LNCaP clone FGC (cell line): ENCODE results near the gene SLC12A3.
A peak's percentile ranks its signal among the peaks of the same experiment; 100 is the strongest.

Experiments
- DNase-seq: peaks from one replicate; pipeline ENCODE4 v3.0.0-alpha.2; 2011; ENCODE audit warnings: low read depth
- H3K4me3 ChIP-seq: 2 replicates; pipeline ENCODE4 v1.5.1; 2011; ENCODE audit warnings: mild to moderate bottlenecking, low read depth, low read length, control low read depth
- TF ChIP-seq, protein P1 (sequence below): IDR thresholded peaks from 2 replicates; pipeline ENCODE4 v1.5.1; 2012; ENCODE audit warnings: mild to moderate bottlenecking; ENCODE audit not compliant: control insufficient read depth, insufficient read depth; ENCODE audit errors: extremely low read depth

Gene SLC12A3

DNA sequence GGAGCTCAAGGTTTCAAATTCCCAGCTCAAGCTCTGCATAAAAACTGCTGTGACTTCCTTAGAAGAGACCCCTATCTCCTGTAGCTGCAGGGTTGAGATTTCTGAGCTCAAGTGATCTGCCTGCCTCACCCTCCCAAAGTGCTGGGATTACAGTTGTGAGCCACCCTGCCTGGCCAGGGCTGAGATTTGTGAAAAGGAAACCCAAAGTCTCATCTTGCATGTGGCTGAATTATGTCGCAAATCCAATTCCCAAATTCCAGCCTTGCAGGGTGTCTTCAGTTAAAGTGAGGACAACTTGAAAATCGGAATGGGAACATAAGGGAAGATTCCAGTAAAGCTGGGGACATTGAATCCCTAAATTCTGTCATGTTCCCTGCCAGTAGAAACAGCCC, 82.6 kb downstream of the SLC12A3 start:
- no peak overlapping the region for H3K4me3 ChIP-seq
- no peak for DNase-seq
- TF ChIP-seq, protein P1, sequence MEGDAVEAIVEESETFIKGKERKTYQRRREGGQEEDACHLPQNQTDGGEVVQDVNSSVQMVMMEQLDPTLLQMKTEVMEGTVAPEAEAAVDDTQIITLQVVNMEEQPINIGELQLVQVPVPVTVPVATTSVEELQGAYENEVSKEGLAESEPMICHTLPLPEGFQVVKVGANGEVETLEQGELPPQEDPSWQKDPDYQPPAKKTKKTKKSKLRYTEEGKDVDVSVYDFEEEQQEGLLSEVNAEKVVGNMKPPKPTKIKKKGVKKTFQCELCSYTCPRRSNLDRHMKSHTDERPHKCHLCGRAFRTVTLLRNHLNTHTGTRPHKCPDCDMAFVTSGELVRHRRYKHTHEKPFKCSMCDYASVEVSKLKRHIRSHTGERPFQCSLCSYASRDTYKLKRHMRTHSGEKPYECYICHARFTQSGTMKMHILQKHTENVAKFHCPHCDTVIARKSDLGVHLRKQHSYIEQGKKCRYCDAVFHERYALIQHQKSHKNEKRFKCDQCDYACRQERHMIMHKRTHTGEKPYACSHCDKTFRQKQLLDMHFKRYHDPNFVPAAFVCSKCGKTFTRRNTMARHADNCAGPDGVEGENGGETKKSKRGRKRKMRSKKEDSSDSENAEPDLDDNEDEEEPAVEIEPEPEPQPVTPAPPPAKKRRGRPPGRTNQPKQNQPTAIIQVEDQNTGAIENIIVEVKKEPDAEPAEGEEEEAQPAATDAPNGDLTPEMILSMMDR = no peak

DNA sequence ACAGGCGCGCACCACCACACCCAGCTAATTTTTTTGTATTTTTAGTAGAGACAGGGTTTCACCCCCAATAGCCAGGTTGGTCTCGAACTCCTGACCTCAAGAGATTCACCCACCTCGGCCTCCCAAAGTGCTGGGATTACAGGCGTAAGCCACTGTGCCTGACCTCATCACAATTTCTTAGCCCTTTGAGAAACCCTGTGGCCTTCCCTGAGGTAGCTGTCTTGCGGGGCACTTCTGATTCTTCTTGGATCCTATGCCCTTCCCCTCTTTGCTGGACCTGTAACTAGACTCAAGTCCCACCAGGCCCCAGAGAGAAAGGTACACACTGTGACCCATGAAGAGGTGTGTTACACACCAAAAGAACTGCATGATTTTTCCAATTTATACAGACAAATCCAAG, 83.2 kb downstream of the SLC12A3 start:
- H3K4me3 ChIP-seq = no peak overlapping the region
- no peak for DNase-seq
- TF ChIP-seq, protein P1 = no peak

DNA sequence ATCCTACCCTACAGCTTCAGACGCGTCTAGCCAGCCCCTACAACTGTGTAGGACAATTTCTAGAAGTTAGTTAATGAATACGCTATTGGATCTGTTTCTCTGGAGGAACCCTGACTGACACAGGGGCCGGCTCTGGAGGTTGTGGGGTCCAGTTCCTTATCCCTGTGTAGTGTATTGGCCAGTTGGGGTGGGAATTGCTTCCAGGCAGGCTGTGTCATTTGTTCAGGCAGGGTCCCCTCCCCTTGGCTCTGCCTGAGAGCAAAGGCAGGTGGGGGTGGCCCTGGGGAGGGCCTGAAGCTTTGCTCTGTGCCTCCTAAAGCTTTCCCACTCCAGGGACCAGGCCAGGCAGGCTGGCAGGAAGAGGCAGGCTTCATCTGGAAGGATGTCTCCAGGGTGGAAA, 85.0 kb downstream of the SLC12A3 start:
- H3K4me3 ChIP-seq = no peak overlapping the region
- DNase-seq = no peak
- TF ChIP-seq, protein P1 = no peak

DNA sequence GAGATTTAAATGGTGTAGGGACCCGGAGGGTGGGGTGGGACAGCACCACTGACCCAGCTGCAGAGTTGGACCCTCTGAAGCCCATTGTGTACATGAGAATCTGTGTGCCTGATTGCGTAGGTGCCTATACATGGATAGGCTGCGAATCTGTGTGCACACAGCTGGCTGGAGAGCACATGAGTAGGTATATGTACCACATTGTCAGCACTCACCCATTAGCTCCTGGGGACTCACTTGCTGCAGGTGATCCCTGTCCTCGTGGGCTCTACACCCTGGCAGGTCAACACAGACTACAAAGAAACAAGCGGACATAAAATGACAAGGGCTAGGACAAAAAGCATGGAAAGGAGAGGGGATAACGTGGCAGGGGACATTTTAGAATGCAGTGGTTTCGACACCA, 85.4 kb downstream of the SLC12A3 start:
- H3K4me3 ChIP-seq = no peak overlapping the region
- DNase-seq = no peak
- TF ChIP-seq, protein P1 = no peak

DNA sequence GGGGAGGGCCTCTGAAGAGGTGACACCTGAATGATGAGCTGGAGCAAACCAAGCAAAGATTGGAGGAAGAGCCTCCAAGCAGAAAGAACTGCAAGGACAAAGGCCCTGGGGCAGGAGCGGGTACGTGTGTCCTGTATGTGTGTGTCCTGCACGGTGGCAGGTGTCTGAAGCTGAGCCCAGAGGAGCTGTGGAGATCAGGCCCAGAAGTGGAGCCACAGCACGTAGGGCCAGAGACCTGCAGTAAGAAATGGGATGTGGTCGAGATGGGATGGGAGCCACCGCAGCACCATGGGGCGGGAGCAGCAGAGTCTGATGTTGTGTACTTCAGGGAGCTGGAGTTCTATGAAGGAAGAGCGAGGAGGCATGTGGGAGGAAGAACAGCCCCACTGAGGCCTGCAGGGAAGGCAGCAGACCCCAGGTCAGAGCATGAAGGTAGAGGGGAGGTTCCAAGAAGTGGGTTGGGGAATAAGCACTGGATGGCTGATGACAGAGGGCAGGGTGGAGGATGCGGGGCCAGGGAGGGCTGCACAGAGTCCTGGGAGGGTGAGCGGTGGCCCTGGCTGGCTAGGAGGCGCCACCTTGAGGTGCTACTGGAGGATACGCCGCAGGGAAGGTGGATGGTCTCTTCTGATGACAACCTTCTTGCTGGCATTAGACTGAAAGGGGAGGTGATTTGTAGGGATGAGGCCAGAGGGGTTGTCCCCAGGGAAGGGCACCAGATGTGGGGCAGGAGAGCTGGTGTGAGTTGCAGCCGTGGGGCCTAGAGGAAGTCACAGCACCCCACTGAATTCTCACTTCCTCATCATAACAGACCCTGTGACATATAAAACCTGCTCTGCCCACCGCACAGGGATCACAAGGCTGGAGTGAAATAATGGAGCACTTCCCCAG, 86.1 kb downstream of the SLC12A3 start:
- DNase-seq = no peak
- H3K4me3 ChIP-seq = no peak overlapping the region
- TF ChIP-seq, protein P1 = peak; percentile 59

DNA sequence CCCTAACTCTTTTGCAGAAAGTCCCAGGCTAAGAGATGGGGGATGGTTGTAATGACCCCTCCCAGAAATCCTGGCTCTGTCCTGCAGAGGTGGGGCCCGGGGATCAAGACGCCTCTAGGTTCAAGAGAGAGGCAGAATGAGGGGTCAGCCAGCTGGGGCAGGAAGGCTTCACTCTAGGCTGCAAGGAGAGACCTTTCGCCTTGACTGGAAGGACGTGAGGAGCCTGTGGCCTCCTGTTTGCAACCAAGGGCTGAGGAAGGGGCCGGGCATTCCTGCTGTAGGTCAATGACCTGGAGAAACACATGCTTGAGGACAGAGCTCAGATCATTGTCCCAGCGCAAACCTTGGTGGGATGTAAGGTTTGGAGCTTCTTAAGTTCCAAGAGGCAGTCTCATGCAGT, 88.0 kb downstream of the SLC12A3 start:
- DNase-seq = no peak
- no peak overlapping the region for H3K4me3 ChIP-seq
- TF ChIP-seq, protein P1 = no peak

DNA sequence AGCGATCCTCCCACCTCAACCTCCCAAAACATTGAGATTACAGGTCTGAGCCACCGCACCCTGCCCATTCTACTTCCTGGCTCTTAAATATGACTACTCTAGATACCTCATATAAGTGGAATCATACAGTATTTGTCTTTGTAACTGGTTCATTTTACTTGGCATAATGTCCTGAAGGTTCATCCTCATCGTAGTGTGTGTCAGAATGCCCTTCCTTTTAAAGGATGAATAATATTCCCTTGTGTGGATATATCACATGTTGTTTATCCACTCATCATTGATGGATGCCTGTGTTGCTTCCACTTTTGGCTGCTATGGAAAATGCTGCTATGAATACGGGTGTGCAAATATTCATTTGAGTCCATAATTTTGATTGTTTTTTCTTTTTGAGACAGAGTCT, 91.1 kb downstream of the SLC12A3 start:
- no peak for DNase-seq
- TF ChIP-seq, protein P1 = no peak
- no peak overlapping the region for H3K4me3 ChIP-seq
